Measurements from ENCODE around the gene DRD1.
"Not testable (repeated sequence)": the region's sequence is repeated elsewhere in the genome, so short reads cannot be mapped to it uniquely, and the experiment has no call there.

The DRD1 gene

DNA sequence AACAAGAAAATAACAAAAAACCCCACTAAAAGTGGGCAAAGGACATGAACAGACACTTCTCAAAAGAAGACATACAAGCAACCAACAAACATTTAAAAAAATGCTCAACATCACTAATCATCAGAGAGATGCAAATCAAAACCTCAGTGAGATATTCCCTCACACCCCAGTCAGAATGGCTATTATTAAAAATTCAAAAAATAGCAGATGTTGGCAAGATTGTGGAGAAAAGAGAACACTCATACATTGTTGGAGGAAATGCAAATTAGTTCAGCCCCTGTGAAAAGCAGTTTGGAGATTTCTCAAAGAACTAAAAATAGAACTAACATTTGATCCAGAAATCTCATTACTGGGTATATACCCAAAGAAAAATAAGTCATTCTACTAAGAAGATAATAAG, 19.4 kb downstream of the DRD1 start:
- DNase-seq (ENCODE audit: low read depth in 2 of 2), result not testable (repeated sequence)

DNA sequence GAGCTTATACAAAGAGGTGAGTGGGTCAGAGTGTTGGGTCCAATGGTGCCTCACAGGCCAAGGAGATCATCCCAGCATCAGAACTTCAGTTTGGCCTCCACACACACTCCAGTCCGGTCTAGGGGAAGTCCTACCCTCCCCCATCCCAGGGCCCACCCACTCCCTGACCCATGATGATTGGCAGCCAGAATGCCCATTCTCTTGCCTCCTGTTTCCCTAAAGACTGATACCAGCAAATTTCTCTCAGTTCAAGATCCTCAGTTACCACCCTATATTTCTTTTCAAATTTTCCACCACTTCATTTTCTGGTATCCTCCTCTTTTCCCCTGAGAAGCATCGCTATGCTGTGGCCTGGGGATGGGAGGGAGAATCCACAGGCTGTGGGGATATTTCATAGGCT, 21.9 kb downstream of the DRD1 start:
- DNase-seq (ENCODE audit: low read depth in 2 of 2), result no peak

DNA sequence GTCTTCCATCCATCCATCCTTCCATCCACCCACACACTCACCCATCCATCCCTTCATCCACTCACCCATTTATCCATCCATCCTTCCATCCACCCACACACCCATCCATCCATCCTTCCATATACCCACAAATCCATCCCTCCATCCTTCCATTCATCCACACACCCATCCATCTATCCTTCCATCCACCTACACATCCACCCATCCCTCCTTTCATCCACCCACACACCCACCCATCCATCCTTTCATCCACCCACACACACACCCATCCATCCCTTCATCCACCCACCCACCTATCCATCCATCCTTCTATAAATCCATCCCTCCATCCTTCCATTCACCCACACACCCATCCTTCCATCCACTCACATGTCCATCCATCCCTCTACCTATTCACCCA, 23.6 kb downstream of the DRD1 start:
- DNase-seq (ENCODE audit: low read depth in 2 of 2), result no peak

GRCh38 chr5:175418251-175418650, 25.7 kb downstream of the DRD1 start:
- no peak for DNase-seq (ENCODE audit: low read depth in 2 of 2)

DNA sequence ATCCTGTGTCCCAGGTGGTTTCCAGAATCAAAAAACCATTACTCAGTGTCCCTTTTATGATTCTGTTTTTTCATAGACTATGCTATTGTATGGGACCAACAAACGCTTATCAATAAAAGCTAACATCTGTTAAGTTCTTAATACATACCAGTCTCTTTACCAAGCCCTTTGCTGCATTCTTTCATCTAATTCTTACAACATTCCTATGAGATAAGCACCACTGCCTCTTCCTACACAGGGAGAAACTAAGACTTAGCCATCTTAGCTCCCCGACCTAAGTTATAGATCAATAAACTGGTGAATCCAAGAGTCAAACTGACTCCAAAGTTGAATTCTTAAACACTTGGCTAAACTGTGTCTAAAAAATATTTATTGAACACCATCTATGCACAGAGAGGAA, 26.6 kb downstream of the DRD1 start:
- no peak for DNase-seq (ENCODE audit: low read depth in 2 of 2)

DNA sequence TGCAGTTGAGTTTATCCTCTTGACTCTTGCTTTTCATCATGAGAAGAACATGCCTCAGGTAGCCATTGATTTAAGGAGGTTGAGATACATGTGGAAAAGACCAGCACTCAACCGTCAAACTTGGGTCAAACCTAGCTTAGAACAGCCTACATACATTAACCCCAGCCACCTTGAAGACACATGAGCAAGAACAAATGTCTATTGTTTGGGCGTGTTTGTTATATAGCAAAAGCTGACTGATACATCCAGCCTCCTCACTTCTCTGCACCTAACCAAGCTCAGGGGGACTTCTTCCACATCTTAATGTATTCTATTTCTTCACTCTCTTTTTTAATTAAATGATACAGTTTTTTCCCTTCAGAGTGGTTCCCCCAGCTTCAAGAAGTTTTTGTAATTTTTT, 28.7 kb downstream of the DRD1 start:
- DNase-seq (ENCODE audit: low read depth in 2 of 2), result no peak

GRCh38 chr5:175410926-175411325, 33.1 kb downstream of the DRD1 start:
- DNase-seq (ENCODE audit: low read depth in 2 of 2), result no peak

DNA sequence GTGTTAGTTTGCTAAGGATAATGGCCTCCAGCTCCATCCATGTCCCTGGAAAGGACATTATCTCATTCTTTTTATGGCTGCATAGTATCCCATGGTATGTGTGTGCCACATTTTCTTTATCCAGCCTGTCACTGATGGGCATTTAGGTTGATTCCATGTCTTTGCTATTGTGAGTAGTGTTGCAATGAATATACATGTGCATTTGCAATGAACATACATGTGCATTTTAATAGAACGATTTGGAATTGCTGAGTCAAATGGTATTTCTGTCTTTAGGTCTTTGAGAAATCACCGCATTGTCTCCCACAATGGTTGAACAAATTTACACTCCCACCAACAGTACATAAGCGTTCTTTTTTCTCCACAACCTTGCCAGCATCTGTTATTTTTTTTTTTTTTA, 37.7 kb downstream of the DRD1 start:
- DNase-seq (ENCODE audit: low read depth in 2 of 2), result no peak

DNA sequence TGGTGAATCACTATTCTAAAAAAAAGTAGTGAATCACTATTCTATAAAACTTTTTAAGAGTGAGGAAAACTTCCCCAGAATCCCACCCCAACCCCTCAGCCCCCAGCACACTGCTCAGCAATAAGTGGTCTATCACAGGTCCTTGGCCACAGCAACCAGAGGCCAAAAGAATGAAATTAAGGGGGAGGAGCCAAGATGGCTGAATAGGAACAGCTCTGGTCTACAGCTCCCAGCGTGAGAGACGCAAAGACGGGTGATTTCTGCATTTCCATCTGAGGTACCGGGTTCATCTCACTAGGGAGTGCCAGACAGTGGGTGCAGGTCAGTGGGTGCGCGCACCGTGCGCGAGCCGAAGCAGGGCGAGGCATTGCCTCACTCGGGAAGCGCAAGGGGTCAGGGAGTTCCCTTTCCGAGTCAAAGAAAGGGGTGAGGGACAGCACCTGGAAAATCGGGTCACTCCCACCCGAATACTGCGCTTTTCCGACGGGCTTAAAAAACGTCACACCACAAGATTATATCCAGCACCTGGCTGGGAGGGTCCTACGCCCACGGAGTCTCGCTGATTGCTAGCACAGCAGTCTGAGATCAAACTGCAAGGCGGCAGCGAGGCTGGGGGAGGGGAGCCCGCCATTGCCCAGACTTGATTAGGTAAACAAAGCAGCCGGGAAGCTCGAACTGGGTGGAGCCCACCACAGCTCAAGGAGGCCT, 46.2 kb downstream of the DRD1 start:
- not testable (repeated sequence) for DNase-seq (ENCODE audit: low read depth in 2 of 2)

DNA sequence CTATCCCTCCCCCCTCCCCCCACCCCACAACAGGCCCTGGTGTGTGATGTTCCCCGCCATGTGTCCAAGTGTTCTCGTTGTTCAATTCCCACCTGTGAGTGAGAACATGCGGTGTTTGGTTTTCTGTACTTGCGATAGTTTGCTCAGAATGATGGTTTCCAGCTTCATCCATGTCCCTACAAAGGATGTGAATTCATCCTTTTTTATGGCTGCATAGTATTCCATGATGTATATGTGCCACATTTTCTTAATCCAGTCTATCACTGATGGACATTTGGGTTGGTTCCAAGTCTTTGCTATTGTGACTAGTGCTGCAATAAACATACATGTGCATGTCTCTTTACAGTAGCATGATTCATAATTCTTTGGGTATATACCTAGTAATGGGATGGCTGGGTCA, 48.6 kb downstream of the DRD1 start:
- DNase-seq (ENCODE audit: low read depth in 2 of 2), result not testable (repeated sequence)

- DNase-seq (ENCODE audit: low read depth in 2 of 2), result no peak
These were observed 49.4 kb downstream of the DRD1 start for GRCh38 chr5:175394601-175395000.

- no peak for DNase-seq (ENCODE audit: low read depth in 2 of 2)
These were observed 50.1 kb downstream of the DRD1 start for GRCh38 chr5:175393897-175394296.

- no peak for DNase-seq (ENCODE audit: low read depth in 2 of 2)
These were observed 51.7 kb downstream of the DRD1 start for GRCh38 chr5:175392236-175392635.

GRCh38 chr5:175390352-175391083, 53.5 kb downstream of the DRD1 start:
- no peak for DNase-seq (ENCODE audit: low read depth in 2 of 2)
